NCI-H1048 (cell line): Measurements from ENCODE around the gene LIAS.
"Not testable (repeated sequence)": the region's sequence is repeated elsewhere in the genome, so short reads cannot be mapped to it uniquely, and the experiment has no call there.

Source experiments
- DNase-seq: peaks from one replicate; lab custom pipeline; 2025; lab: John Stamatoyannopoulos, UW

Gene LIAS

DNA sequence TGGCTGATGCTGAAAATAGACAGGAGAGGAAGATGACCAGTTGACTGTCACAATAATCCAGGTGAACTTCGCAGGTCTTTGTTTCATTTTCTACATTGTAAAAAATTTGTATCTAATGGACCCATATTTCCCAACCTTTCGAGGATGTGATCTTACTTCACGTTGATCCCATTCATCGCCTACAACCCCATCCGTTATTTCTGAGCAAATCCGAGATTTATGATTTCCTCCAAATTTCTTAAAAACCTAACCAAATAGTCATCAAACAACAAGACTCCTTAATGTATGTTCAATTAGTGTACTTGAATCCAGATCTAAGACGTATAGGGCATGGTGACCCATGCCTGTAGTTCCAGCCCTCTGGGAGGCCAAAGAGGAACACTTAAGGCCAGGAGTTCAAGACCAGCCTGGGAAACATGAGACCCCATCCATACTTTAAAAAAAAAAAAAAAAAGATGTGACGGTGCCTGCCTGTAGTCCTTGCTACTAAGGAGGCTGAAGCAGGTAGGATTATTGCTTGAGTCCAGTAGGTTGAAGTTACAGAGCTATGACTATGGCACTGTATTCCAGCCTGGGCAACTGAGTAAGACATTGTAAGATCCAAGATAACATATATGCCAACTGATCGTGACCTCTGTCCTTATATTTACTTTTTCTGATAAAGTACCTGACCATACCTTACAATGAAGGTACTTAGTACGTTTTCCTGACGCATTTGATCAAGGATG is 5.8 kb upstream of the LIAS start:
- DNase-seq: no peak

DNA sequence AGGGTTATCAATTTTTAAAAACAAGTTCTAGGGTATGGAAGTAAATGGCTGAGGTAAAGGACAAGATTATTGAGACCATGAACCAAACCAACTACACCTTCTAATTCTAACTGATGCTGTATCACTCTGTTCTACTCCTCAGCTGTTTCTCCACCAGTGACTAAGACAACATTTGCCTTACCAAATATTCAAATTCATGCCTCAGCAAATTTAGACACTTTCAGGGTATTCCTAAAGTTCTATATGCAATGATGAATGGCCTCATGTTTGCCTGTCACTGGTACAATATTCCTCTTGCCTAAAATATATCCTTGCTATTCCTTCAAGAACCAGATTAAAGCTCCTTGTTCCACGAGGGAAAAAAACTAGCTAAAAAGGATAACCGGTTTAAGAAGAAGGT is 5.1 kb upstream of the LIAS start:
- no peak for DNase-seq

DNA sequence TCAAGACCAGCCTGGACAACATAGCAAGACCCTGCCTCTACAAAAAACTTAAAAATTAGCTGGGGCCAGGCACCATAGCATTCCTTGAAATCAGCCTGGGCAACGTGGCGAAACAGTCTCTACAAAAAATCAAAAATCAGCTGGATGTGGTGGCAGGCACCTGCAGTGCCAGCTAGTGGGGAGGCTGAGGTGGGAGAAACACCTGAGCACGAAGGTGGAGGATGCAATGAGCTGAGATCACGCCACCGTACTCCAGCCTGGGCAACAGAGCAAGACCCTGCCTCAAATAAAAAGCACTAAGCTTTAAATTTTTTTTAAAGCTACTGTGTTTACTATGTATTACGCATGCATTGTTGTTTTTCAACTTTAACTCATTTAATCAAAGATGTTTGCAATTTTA is 3.4 kb upstream of the LIAS start:
- no peak for DNase-seq

DNA sequence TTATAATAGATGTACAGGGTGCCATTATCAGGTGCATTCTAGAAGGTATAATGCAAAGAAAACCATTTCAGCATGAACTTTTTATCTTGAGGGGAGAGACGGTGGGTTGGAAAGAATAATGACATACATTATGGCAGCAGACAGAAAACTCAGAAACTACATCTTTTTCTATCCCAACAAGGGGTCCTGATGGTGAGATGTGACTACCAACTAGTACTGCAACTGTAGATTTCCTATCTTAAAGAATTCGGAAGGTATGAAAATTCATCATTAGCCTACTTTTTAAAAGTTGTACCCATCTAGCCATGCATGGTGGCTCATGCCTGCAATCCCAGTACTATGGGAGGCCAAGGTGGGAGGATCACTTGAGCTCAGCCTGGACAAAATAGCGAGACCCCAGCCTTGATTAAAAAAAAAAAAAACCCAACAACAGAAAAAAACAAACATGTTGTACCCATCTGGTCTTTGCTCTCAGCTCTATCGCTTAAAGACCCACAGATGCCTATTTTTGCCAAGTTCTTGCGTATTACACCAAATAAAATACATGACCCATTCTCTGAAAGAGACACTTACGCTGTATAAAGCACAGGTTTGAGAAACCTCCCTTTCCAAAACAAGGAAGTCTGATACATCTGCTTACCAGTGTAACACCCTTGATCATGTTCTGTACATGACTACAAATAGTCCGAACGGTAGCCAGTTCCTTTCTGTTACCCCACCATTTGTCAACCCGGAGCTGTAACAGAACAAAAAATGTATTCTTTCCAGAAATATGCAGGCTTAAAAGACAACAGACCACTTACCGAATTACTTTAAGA is 1.7 kb upstream of the LIAS start:
- no peak for DNase-seq

DNA sequence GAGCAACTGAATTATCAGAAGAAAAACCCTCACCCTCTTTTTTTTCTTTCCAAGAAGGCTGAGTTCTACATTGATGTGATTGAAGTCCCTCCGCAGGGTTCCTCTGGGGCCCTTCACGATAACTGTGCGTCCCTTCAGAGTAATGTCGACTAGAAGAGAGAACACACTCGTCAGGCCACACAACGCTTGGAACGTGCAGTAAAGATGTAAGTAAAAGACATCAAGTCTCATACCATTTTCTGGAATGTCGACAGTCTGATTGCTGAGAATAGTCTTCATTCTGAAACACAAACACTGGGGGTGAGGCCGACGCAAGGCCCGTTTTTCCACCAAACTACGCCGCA is 723 bp upstream of the LIAS start:
- DNase-seq: not testable (repeated sequence)

DNA sequence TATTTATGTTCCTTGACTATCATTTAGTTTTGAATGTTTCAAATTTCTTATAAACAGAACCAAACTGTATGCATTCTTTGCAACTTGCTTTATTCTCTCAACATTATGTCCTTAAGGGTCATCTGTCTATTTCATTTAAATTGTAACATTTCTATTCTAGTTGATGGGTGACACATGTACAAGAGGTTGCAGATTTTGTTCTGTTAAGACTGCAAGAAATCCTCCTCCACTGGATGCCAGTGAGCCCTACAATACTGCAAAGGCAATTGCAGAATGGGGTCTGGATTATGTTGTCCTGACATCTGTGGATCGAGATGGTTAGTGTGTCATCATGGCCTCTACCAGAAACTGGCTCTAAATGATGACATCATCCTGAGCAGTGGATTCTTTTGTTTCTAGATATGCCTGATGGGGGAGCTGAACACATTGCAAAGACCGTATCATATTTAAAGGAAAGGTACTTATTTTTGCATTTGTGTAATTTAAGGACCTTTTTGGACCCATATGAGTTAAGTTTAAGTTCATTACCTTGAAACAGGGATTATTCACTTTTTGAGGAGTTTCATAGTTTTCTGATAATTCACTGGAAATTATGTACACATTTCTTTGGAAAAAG is 6.1 kb downstream of the LIAS start:
- DNase-seq: no peak

DNA sequence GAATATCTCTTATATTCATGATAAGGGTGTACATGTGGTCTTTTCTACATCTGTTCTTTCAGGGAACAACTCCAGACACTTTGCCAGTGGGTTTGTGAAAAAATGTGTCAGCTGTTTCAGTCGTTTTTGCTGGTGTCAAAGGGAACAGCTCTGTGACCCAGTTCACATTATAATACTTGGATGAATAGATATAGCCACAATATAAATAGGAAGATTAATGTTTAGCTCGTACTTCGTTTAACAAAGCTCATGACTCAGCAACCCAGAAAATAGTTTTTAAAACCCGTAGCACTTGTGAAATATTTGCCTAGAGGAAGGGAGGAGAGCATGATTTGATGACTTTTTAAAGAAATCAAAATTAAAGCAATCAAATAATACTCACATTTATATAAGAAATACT is 7.9 kb downstream of the LIAS start:
- no peak for DNase-seq

DNA sequence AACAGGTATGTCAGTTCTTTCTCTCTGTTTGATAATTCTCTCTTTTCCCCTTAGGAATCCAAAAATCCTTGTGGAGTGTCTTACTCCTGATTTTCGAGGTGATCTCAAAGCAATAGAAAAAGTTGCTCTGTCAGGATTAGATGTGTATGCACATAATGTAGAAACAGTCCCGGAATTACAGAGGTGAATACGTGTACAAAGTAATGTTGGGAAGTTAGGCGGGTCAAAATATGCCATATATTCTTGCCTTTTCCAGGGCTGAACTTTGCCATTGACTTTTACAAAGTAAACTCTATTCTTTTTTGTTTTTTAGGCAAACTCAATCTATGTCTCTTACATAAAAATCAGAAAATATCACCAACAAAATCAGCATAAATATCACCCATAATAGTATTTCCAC is 8.6 kb downstream of the LIAS start:
- DNase-seq: no peak

DNA sequence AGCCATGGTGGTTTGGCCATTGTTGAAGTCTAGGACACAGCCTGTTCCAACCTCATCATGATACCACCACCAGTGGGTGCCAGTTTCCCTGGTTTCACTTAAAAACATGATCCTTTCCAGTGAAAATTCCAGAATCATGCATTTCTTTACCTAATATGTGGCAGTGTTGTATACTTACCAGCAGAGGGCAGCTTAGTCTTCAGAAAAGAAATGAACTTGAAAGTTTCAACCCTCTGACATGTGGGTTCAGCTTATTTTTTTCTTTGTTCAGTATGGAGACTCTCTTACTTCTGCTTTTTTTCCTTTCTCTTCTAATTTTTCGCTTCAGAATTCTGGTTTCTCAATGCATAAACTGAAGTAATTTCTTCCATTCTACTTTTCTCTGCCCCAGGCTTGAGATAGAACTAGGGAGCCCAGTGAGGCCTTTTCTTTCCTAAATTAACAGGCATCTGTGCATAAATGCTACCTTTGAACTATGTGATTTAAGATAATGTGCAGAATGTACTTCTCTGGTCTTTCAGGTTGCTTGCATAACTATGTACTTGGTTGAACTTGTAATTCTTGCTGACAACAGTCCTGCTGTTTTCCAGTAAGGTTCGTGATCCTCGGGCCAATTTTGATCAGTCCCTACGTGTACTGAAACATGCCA is 10.7 kb downstream of the LIAS start:
- DNase-seq: peak; percentile 29

DNA sequence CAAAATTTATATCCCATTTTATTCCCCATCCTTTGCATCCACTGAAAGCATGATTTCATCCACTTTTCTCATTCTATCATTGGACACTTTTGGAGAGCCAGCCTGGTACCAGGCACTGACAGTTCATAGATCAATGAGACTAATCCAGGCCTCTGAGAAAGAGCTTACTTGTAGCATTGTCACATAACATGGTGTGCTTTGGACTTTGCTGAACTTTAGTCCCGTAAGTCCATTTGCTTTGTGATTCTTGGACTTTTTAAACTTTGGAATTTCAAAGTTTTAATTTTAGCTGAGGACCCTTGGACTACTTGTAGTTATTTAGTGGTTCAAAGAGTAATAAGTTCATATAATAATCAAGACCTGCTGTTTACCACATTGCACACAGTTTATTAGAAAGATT is 11.5 kb downstream of the LIAS start:
- no peak for DNase-seq

DNA sequence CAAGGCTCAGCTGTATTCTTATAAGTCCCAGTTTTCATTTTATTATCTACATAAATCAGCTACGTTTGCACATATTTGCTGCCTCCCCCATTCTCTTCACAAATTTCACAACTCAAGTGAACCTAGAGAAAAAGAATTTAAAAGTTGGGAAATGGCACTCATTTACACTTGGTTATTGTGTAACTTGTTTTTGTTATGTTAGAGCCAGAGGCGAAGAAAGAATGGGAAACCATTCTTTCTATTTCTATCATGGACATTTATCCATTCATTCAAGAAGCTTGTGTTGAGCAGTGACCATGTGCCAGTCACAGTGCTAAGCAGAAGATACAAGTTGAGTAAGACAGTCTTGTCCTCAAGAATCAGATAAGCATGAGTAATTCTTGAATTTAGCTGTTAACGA is 13.5 kb downstream of the LIAS start:
- no peak for DNase-seq

DNA sequence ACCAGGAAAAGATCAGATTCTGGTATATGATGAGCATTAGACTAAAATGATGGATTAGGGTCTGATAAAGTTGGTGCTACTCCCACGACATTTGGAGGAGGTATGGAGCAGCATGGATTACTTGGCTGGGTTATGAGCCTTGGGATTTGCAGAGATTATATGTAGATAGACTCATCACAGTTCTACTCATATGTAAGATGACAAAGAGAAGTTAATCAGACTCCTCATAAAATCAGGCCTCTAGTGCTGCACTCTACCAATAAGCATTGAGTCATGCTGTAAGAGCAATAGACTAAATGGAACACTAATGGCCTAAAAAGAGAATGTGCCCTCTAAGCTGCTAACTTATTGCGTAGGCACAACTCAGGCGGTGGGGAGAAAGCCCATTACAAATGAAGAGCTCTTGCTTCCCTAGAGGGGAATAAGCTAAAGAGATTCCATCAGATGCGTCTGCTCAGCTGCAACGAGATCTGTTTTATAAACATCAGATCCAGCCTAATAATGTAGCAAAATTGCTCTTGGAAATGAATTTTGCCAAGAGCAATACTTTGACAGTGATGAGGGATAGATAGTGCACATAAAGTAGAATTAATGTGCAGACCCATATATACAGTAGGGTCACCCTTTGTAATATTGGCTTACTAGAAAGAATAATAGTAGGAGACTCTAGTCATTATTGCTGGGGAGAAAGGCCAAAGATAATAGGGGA is 17.5 kb downstream of the LIAS start:
- no peak for DNase-seq

DNA sequence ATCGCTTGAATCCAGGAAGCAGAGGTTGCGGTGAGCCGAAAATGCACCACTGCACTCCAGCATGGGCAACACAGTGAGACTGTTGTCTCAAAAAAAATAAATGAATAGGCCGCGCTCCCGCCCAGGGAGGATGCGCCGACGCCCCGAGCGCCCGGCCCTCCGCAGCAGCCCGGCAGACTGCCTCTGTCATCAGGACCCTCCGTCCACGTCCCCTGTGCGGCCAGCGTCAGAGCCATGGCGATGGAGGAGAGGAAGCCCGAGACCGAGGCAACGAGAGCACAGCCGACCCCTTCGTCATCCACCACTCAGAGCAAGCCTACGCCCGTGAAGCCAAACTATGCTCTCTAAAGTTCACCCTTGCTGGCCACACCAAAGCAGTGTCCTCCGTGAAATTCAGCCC is 21.4 kb downstream of the LIAS start:
- no peak for DNase-seq

DNA sequence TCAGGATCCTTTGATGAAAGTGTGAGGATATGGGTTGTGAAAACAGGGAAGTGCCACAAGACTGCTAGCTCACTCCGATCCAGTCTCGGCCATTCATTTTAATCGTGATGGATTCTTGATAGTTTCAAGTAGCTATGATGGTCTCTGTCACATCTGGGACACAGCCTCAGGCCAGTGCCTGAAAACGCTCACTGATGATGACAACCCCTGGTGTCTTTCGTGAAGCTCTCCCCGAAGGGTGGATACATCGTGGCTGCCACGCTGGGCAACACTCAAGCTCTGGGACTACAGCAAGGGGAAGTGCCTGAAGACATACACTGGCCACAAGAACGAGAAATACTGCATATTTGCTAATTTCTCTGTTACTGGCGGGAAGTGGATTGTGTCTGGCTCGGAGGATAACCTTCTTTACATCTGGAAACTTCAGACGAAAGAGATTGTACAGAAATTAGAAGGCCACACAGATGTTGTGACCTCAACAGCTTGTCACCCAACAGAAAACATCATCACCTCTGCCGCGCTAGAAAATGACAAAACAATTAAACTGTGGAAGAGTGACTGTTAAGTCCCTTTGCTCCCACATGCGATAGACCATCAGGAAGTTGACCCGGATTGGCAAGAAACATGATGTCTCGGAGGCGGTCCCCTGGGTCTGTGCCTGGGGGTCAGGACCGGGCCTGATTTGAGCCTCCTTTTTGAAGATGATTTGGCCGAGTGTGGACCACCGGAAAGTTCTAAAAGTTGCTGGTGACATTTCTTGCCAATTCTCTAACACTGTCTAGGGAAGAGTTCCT is 22.2 kb downstream of the LIAS start:
- DNase-seq: no peak

DNA sequence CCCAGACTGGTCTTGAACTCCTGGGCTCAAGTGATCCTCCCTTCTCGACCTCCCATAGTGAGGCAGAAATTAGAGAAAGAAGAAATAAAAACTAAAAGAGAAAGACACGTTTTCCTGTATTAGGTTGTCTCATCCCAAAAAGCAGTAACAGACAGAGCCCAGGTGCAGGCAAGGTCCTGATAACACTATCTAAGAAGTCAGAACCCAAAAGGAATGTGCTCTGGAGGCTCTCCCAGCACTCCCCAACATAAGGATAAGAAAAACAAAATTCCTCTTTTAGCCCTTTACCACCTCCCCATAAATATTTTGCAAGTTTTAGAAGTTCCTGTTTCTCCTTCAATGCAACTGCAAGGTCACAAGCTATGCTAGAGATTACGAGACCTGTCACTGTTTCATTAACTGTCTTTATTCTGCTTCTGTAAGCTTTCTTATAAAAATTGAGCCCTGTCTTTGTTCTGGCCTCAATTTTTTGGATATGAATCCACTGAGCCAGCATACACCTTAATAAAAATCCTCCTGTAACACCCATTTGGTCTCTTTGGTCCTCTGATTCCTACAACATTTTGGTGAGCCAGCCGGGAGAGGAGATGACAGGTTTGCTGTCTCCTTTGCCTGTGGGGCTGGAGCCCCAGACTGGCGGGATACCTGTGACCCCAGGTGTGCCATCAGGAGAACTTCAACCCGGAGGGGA is 25.9 kb downstream of the LIAS start:
- DNase-seq: no peak

DNA sequence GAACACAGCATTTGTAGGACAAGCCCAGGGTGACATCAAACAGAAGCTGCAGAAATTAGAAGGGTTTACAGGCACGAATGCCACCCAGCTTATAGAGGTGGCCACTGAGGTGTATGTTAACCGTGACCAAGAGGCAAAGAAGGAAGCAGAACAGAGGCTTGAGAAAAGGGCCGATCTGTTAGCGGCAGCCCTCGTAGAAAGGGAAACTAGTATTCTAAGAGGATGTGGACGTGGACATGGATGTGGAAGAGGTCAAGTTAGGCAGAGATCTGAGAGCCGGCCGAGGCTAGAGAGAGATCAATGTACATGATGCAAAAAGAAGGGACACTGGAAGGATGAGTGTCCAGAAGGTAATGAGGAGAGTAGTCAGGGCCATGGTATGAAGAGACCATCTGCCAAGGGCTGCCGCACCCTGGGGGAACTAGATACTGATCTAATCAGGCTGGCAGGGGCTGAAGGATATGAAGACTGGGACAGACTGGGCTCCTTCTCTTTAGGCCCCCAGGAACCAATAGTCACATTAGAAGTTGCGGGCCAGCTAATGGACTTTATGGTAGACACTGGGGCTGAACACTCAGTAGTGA is 27.5 kb downstream of the LIAS start:
- no peak for DNase-seq

DNA sequence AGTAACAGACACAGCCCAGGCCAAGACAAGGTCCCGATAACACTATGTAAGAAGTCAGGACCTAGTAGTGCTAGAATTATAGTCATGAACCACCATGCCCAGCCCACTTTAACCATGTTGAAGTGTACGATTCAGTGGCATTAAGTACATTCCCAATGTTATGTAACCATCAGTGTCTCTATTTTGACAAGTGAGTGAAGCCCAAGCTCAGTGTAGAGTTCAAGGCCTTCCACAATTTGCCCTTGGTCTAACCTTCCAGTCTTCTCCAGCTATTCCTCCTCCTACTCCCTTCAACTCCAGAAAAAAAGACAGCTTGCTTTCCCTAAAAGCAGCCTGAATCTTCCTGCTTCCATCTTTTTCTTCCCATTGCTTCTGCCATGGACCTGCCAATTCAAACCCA is 31.5 kb downstream of the LIAS start:
- no peak for DNase-seq

DNA sequence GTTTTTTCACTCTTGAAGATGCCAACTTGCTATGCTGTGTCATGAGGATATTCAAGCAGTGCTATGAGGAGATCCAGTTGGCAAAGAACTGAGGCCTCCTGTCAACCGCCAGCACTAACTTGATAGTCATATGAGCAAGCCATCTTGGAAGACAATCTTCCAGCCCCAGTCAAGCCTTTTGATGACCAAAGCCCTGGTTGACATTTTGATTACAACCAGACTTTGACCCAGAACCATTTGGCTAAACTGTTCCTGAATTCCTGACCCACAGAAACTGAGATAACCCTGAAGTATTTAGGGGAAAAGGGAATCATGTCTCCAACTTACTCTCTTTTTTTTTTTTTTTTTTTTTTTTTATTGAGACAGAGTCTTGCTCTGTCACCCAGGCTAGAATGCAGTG is 35.5 kb downstream of the LIAS start:
- no peak for DNase-seq

DNA sequence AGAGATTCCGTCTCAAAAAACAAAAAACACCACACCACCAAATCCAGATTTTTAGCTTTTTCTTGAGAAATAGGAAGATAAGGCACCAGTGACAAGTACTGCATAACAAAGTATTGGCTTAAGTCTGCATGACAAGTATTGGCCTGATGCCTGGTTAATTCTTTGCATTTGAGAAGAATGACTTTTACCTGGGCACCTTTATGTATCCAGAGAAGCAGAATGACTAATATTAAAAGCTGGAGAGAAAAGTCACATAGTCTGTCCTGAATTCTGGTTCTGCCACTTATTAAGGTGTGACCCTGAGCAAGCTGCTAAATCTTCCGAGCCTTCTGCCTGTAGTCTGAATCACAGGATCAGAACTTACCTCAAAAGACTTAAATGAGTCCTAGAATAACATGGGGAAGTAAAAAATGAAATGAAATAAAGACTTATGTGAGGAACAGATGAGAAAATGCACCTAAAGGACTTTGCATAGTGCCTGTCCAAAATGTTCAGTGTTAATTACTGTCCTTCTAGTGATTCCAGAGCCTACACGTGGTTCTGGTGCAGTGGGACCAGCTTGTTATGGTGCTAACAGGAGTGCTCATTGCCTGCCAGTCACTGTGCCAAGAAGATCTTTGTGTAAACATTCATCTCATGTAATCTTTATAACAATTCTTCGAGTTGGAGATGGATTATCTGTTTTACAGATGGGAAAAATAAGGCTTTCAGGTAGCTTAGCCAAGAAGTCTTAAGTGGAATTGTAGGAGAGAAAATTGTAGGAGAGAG is 36.8 kb downstream of the LIAS start:
- no peak for DNase-seq
